Inflammatory macrophage (primary cell): ENCODE measurements around the gene ENOPH1.
"Not testable (repeated sequence)": the region's sequence is repeated elsewhere in the genome, so short reads cannot be mapped to it uniquely, and the experiment has no call there.

Source experiments
- DNase-seq, 2 donors: peaks; one replicate each; pipeline ENCODE4 v3.0.0-alpha.2; 2020 to 2022
- total RNA-seq, 18 experiments: gene quantifications; one replicate each; lab custom pipeline; 2026; ENCODE audit warnings: mixed read lengths in 6 of 18, inconsistent platforms in 2 of 18; lab: John Stamatoyannopoulos, UW

The ENOPH1 gene
- total RNA-seq, result 23.4 to 83.5 (median 61.6) reads per million in 18 experiments

DNA sequence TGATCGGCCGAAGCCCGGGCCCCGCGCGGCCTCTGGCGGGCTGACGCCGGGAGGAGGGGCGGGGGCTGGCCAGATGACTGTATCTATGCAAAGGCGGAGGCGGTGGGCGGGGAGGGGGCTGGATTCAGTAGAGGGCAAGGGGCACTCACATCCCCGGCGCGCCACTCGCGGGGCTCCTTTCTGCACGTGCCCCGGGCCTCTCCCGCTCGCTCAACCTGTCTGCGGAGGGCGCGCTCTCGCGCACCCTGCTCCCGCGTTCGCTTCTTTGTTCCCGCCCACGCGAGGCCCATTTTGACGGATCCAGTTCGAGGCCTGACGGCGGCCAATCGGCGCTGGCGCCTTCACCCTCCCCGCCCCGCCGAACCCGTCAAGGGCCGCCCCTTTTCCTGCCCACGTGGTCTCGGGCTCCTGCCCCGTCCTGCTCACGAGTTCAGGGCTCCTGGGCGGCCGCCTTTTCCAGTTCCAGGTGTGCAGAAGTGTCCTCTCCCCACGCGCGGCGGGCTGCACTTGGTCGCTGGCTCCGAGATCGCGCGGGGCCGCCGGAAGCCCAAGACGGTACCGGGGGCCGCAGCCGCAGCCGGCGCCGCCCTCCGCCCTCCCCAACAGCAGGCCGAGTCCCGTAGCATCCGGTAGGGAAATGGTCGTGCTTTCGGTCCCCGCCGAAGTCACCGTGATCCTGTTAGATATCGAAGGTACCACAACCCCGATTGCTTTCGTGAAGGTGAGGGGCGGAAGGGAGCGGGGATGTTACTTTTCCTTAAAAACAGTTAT is at the start of gene ENOPH1, which contains the start of gene HNRNPDL:
Gene ENOPH1, plus strand, starts transcription at position 398 of the 771 bp plus-strand sequence. Its CDS starts 240 bp downstream, at position 638.
Gene HNRNPDL, minus strand, starts transcription at position 270 of the 771 bp plus-strand sequence. CDS start 772 bp downstream, outside the sequence.
- peak; percentile 97 to 98 for DNase-seq

GRCh38 chr4:82380831-82381230 is 49.6 kb upstream of the ENOPH1 start:
- DNase-seq, result no peak

DNA sequence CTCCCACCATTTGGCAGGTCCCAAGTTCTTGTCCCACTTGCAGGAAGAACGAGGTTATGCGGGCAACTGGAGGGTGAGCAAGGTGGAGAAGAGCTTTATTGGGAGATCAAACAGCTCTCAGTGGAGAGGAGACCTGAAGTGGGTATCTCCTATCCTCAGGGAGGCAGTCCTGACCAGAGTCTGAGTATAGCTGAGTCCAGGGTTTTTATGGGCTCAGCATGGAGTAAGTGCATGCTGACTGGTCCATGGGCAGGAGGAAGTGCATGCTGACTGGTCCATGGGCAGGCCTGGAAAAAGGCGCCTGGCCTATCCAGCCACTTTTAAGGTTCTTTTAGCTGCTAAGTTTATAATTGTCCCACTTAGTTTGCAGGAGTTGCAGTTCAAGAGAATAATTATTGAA is 49.2 kb upstream of the ENOPH1 start:
- no peak for DNase-seq

DNA sequence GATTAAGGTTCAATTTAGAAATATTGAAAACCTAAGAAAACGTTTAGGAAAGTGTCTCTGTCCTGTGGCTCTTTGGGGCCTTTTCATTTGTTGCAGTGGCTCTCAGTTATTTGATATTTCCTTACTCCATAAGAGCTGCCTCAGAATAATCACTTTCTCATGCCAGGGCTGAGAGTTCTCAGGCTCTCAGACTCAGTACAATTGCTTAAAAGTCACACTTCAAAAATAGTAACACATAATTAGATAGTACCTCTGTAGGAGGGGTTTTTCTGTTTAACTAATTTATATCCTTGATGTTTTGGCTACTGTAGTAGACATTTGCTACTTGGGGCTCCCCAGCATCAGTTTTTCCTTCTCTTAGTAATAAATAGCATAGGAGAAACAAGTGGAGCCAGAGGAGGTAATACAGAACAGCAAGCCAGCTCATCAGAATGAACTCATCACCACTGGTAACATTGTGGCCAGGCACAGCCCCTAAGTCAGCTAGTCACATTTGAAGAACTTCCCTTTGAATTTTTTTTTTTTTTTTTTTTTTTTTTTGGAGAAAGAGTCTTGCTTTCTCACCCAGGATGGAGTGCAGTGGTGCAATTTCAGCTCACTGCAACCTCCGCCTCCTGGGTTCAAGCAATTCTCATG is 48.6 kb upstream of the ENOPH1 start:
- DNase-seq, result peak; percentile 33 to 60

DNA sequence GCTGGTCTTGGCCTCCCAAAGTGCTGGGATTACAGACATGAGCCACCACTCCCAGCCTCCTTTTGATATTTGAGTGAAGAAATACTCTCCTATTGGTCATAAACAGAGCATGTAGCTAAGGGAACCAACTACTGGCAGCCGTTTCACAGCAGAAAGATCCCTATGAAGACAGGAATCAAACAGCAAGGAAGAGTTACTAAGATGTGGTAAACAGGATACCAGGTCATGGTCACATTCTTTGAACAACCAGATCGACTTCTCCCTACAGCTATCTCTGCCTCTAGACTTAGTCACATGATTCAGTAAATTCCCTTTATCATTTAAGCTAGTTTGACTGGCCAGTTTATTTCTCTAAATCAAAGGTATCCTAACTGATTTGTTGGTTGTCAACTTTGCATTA is 47.6 kb upstream of the ENOPH1 start:
- peak; percentile 12 to 16 for DNase-seq

GRCh38 chr4:82386312-82386711 is 44.1 kb upstream of the ENOPH1 start:
- DNase-seq, result not testable (repeated sequence)

GRCh38 chr4:82388405-82388804 is 42.0 kb upstream of the ENOPH1 start:
- no peak for DNase-seq

- not testable (repeated sequence) for DNase-seq
Measured at GRCh38 chr4:82390061-82390460, 40.3 kb upstream of the ENOPH1 start.

- DNase-seq, result no peak
Measured at GRCh38 chr4:82394896-82395295, 35.5 kb upstream of the ENOPH1 start.

DNA sequence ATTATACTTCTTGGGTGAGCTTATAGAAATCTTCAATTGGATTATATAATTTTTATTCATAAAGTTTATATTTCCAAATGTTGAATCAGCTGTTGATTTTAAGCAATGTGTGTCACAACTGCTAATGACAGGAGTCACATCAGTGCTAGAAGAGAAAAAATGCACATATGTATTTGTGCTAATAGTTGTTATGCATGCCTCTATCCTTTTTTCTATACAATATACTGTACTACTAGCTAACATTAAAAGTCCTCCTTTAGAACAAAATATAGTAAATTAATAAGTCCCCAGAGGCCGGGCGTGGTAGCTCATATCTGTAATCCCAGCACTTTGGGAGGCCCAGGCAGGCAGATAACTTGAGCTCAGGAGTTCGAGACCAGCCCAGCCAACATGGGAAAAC is 32.9 kb upstream of the ENOPH1 start:
- no peak for DNase-seq

- no peak for DNase-seq
Measured at GRCh38 chr4:82398263-82398662, 32.1 kb upstream of the ENOPH1 start.

DNA sequence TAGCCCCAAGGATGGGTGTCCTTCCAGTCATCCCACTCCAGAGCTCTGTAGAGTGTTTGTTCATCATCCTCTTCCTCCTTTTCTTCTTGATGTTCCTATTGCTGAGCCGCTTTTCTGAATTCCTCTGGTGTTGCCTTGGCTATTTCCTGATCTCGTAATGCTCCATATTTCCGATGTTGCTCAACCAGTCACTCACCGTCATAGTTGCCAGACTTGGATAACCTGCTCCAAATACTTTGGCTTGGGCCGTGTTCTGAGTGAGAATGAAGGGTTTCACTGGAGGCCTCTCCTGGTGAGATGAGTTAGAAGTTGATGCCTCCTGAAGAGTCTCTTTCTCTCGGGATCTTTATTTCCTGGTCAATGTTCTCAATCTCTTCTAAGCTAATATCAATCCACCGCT is 28.8 kb upstream of the ENOPH1 start:
- DNase-seq, result no peak

DNA sequence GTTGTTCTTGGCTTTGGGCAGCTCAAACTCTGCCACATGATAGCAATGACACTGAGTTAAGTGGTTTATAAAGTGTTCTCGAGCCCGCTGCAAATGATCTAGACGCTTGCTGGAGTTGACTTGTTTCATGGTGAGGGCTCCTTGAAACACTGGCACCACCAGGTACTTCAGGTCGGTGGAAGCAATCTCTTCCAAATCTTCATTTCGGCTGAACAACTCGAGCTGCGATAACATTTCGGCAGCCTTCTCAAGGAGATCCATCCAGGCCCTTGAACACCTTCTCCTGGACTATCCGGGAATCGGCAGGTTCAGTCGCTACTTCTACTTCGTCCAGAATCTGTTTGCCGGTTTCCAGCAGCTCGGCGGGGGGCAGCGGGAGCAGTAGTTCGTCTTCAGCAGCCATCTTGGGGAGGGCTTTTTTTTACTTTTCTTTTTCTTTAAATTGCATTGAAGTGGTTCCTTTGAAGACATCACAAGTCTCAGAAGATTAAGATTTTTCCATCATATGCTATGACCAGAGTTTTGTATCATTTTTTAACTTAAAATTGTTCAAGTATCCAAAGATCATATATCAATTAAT is 28.1 kb upstream of the ENOPH1 start:
- DNase-seq, result no peak

DNA sequence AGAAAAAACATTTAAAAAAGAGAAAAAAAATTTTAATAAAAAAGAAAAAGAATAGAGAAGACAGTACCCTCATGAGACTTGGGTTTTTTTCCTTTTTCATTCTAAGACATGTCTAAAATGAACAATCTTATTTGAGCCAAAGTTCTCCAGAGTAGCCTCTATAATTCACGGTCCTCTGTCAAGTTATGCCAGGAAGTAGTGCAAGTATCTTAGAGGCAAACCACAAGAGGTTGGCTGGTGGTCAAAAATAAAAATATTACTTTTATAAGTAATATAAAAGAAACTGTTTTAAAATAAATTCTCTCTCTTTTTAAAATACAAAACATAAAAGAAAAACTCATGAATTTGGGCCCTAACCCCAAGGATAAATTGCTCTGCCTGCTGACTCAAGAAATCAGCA is 26.7 kb upstream of the ENOPH1 start:
- DNase-seq, result no peak

DNA sequence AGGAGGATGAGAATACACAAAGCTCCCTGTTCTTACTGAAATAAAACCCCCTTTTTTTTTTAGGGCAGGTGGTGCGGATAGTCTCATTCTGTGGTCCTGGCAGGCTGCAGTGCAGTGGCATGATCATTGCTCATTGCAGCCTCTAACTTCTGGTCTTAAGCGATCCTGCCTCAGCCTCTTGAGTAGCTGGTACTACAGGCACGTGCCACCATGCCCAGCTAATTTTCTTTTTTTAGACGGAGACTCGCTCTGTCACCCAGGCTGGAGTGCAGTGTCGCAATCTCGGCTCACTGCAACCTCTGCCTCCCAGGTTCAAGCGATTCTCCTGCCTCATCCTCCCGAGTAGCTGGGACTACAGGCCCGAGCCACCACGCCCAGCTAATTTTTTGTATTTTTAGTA is 15.3 kb upstream of the ENOPH1 start:
- DNase-seq, result not testable (repeated sequence)

DNA sequence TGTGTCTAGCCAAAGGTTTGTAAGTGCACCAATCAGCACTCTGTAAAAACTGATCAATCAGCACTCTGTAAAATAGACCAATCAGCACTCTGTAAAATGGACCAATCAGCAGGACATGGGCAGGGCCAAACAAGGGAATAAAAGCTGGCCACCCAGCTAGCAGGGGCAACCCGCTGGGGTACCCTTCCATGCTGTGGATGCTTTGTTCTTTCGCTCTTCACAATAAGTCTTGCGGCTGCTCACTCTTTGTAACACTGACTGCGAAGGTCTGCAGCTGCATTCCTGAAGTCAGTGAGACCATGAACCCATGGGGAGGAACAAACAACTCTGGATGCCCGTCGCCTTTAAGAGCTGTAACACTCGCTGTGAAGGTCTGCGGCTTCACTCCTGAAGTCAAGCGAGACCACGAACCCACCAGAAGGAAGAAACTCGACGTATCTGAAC is 14.4 kb upstream of the ENOPH1 start:
- DNase-seq, result no peak

DNA sequence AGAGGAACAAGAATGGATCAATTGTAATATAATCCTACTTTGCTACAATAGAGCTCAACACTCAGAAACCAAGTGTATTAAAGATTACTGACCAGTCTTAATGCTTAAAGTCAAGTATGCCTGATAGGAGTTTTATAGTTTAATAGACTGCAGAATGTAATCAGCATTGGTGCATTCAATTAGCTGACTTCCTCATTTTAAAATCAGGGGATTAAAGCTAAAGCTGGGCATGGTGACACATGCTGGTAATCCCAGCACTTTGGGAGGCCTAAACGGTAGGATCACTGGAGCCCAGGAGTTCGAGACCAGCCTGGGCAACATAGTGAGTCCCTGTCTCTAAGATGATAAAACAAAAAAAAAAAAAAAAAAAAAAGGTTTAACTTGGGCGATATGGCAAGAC is 10.9 kb upstream of the ENOPH1 start:
- DNase-seq, result no peak

GRCh38 chr4:82421796-82422560 is 8.4 kb upstream of the ENOPH1 start:
- no peak for DNase-seq

- no peak for DNase-seq
Measured at GRCh38 chr4:82422616-82423015, 7.8 kb upstream of the ENOPH1 start.

DNA sequence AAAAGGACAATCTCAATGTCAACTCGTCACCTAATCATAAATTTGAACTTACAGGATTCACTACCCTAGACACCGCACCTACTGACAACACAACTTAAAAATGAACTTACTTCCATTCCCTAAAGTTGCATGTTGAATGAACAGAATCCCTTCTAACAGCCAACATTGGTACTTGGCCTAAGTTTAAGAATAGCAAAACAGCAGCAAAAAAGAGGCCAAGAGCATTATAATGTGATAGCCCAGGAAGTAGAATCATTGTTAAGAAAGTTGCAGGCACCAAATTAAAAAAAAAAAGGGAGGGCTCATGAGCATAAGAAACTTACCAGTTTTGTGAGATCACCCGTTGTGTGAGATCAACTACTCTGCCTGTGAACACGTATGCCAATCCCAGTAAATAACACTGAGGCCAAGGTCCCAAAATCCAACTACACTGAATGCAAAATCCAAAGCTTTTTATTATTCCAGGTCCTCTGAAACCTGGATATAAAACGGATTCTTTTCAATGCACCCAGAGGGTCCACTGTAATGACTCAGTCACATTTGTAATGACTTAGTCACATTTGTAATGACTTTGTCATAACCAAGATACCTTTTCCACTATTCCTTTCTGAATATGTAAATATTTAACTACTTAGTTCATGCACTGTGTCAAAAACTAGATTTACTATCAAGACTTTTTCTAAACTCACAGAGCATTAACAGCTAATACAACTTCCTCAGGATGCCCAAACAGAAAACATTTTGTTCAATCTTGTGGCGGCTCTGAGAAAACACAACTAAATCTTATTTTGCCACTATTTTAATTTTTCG is 6.9 kb upstream of the ENOPH1 start:
- no peak for DNase-seq

- no peak for DNase-seq
Measured at GRCh38 chr4:82425478-82425877, 4.9 kb upstream of the ENOPH1 start.

- no peak for DNase-seq
Measured at GRCh38 chr4:82428526-82428968, 1.8 kb upstream of the ENOPH1 start.
